Heart right ventricle (tissue), 16 donors: ENCODE data around the gene ZMIZ1. TPM values are rescaled to one million over a fixed set of nuclear protein-coding genes. Genes with fewer than 3 reads are reported as not detected.
A peak's percentile ranks its signal among the peaks of the same experiment; 100 is the strongest.

ENCODE experiments used
- ATAC-seq, 8 donors: fragments of 200-7000 bp; cut with Tn5 transposase; one replicate each; pipeline ENCODE4 v1.9.1; 2020; ENCODE audit warnings: mild to moderate bottlenecking in 8 of 8, moderate library complexity in 8 of 8, moderate number of reproducible peaks in 1 of 8
- DNase-seq, 2 donors: peaks; one replicate each; pipeline ENCODE4 v3.0.0-alpha.2; 2020
- H3K27ac ChIP-seq, 10 donors: fragments of 200-600 bp; sonication (generic) in 2 of 10; one replicate each; pipeline versions ENCODE4 v1.5.0 to v1.8.0; 2020 to 2022; ENCODE audit warnings: mild to moderate bottlenecking in 3 of 10
- H3K27me3 ChIP-seq, 7 donors: fragments of 200-600 bp; one replicate each; pipeline ENCODE4 v1.8.0; 2021 to 2022; ENCODE audit warnings: mild to moderate bottlenecking in 2 of 7
- H3K36me3 ChIP-seq, 9 donors: fragments of 200-600 bp; sonication (generic) in 1 of 9; one replicate each; pipeline versions ENCODE4 v1.5.0 to v1.8.0; 2020 to 2022; ENCODE audit warnings: mild to moderate bottlenecking in 2 of 9
- H3K4me1 ChIP-seq, 9 donors: fragments of 200-600 bp; sonication (generic) in 1 of 9; one replicate each; pipeline versions ENCODE4 v1.5.0 to v1.8.0; 2020 to 2022; ENCODE audit warnings: mild to moderate bottlenecking in 4 of 9
- H3K4me3 ChIP-seq, 10 donors: fragments of 200-600 bp; sonication (generic) in 2 of 10; one replicate each; pipeline versions ENCODE4 v1.5.0 to v1.8.0; 2020 to 2022; ENCODE audit warnings: mild to moderate bottlenecking in 7 of 10, moderate library complexity in 2 of 10
- H3K9me3 ChIP-seq, 11 donors: fragments of 200-600 bp in 10 of 11; sonication (generic) in 2 of 11; one replicate each; pipeline versions ENCODE4 v1.5.0 to v1.8.0; 2013 to 2022; ENCODE audit warnings: mild to moderate bottlenecking in 2 of 11, control low read depth in 1 of 11, moderate library complexity in 1 of 11
- CTCF ChIP-seq, 9 donors: fragments of 200-600 bp; sonication (generic) in 2 of 9; IDR thresholded peaks; one replicate each; pipeline versions ENCODE4 v1.5.0 to v1.8.0; 2021 to 2022; ENCODE audit warnings: antibody characterized with exemption in 9 of 9, mild to moderate bottlenecking in 5 of 9, moderate library complexity in 1 of 9
- WGBS, 2 donors: extraction: QIAGEN DNeasy Blood & Tissue Kit; methylation state at CpG; one replicate each; pipeline ENCODE4 v1.1.7; 2013; ENCODE audit warnings: inconsistent platforms in 1 of 2; 5-methylcytosine and 5-hydroxymethylcytosine counted together
- intact Hi-C, 10 donors: fragments of 100-400 bp; cut with DNase I; formaldehyde crosslinking; loops; one replicate each; pipeline versions ENCODE4 v1.11.1 to v1.14.2; 2022
- polyA plus RNA-seq, 2 donors: library from polyadenylated mRNA; stranded (reverse); fragments of 200-250 nt; gene quantifications; one replicate each; pipeline ENCODE4 v1.2.3, GENCODE V29; 2013
- total RNA-seq, 10 donors: library from RNA; stranded (reverse); fragmentation: NEBNext Ultra II Directional in 3 of 10; extraction: Animal tissue kit (Norgen Biotek cat#: 25700) in 3 of 10; gene quantifications; one replicate each; pipeline versions ENCODE4 v1.2.1 to v1.2.4, GENCODE V29; 2021 to 2023
- donor health status: Arrhythmogenic right ventricular cardiomyopathy.
- donor health status: ischemic (EF 13 %, LVEDD 7.1; RV severe dilation, severe dysfunction).
- donor health status: healthy with polysubstance abuse.
- donor health status: DM: no; HTN: yes; CAD: no.
- donor health status: DM: no; HTN: no; CAD: no.
- donor health status: ischemic (EF 25% LVEDD 6.9; RV normal size, moderate dysfunction).
- donor health status: ischemic (EF 25% LVEDD 5.7; RV mildly dilated, moderate dysfunction).
- donor health status: healthy.
- donor health status: DM: yes; HTN: yes; CAD: no.
- donor health status: Ischemic cardiomyopathy.
- donor health status: ischemic (EF 35%, LVEDD 5.7; RV mildly dilated, moderate dysfunction).
- donor health status: nonischemic (EF 11% LVEDD 7.7; RV severe dilation, severe dysfunction).
- donor health status: DM: yes; HTN: yes; CAD: no.
- donor health status: PGD.
- donor health status: ischemic (EF 29% LVEDD 5.4; RV normal size, mild dysfunction).
- donor health status: nonischemic (EF 23%, LVEDD 6.1; RV moderate dilation, normal function).

ZMIZ1 gene
- total and polyA plus RNA-seq, 12 donors = 24.2 to 61.5 (median 49.8) TPM

- WGBS, 2 donors = 29 to 34% methylated on average over 10 of the region's 10 CpGs
- H3K4me1 ChIP-seq = peaks cover 56 to 97% (median 86%) of the 10 kb centered on the region in 9 donors
- H3K36me3 ChIP-seq = peaks cover 0 to 46% (median 17%) of the 10 kb centered on the region in 9 donors
- intact Hi-C loops = loop anchor here in 3 of 10 donors (2.0 to 5.0 kb wide), 2 partner anchors 51 kb away; no protein-coding TSS in a partner anchor
- ATAC-seq (peak in 3 of 8 donors; percentile 3 to 15 (median 4)), DNase-seq (peak; percentile 48 to 63)
- H3K4me3 ChIP-seq = no peak overlapping the region
- no peaks in the 10 kb centered on the region for H3K9me3 ChIP-seq
- H3K27me3 ChIP-seq = no peaks in the 10 kb centered on the region
- no peak for TF ChIP-seq CTCF (IDR thresholded peaks at IDR 0.05)
- H3K27ac ChIP-seq = peak overlapping the region; percentile 73 to 93 (median 87)
Observed at GRCh38 chr10:79273604-79274003, 204.8 kb downstream of the ZMIZ1 start.

GRCh38 chr10:79274279-79275104, 205.7 kb downstream of the ZMIZ1 start:
- peaks cover 0 to 54% (median 17%) of the 10 kb centered on the region in 9 donors for H3K36me3 ChIP-seq
- no peak overlapping the region for H3K4me3 ChIP-seq
- no peaks in the 10 kb centered on the region for H3K9me3 ChIP-seq
- ATAC-seq (peak; percentile 79 to 92 (median 87)), DNase-seq (peak; percentile 83 to 87)
- intact Hi-C loops = loop anchor here in 4 of 10 donors (2.0 to 5.0 kb wide), 2 partner anchors 52 kb away; no protein-coding TSS in a partner anchor
- peak in 6 of 9 donors; percentile 10 to 41 (median 24) for TF ChIP-seq CTCF (IDR thresholded peaks at IDR 0.05)
- H3K27me3 ChIP-seq = no peaks in the 10 kb centered on the region
- H3K4me1 ChIP-seq = peaks cover 52 to 89% (median 80%) of the 10 kb centered on the region in 9 donors
- WGBS, 2 donors = 29 to 37% methylated on average over 32 of the region's 32 CpGs
- H3K27ac ChIP-seq = peak overlapping the region; percentile 73 to 93 (median 87)

GRCh38 chr10:79275105-79275430, 206.3 kb downstream of the ZMIZ1 start:
- intact Hi-C loops = loop anchor here in 3 of 10 donors (2.0 to 5.0 kb wide), 2 partner anchors 52 to 53 kb away; no protein-coding TSS in a partner anchor
- Histone ChIP-seq H3K4me3 (no peak overlapping the region), H3K4me1 (peaks cover 46 to 84% (median 74%) of the 10 kb centered on the region in 9 donors), H3K36me3 (peaks cover 0 to 55% (median 18%) of the 10 kb centered on the region in 9 donors), H3K27me3 (no peaks in the 10 kb centered on the region), H3K9me3 (no peaks in the 10 kb centered on the region), H3K27ac (peak overlapping the region; percentile 67 to 93 (median 87))
- no peak for ATAC-seq
- 20 to 40% methylated on average over 3 of the region's 3 CpGs for WGBS, 2 donors
- DNase-seq = no peak
- TF ChIP-seq CTCF (IDR thresholded peaks at IDR 0.05) = no peak

DNA sequence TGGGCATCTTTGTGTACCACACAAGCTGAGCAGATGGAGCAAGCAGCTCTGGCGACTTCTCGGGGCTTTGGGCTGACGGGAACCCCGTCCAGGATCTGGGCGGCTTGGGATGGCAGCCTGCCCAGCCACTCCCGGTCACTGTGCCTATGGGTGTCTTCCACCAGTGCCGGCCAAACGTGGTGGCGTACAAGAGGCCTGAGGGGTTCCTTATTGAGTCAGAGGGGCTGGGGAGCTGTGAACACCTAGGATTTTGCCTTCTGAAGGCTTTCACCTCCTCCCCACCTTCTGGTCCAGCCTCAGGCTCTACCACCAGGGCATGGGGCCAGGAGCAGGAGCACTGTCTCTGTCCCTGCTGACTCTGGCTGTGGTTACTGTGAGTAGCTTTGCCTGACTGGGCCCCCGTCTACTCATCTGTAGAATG, 206.7 kb downstream of the ZMIZ1 start:
- DNase-seq (peak; percentile 36 to 74), ATAC-seq (peak; percentile 9 to 48 (median 26))
- Histone ChIP-seq H3K4me1 (peaks cover 42 to 80% (median 70%) of the 10 kb centered on the region in 9 donors), H3K4me3 (no peak overlapping the region), H3K36me3 (peaks cover 0 to 59% (median 22%) of the 10 kb centered on the region in 9 donors), H3K27me3 (no peaks in the 10 kb centered on the region), H3K9me3 (no peaks in the 10 kb centered on the region), H3K27ac (peak overlapping the region; percentile 67 to 93 (median 87))
- intact Hi-C loops = loop anchor here in 3 of 10 donors (2.0 to 5.0 kb wide), 2 partner anchors 53 kb away; no protein-coding TSS in a partner anchor
- TF ChIP-seq CTCF (IDR thresholded peaks at IDR 0.05) = no peak
- 10 to 22% methylated on average over 10 of the region's 10 CpGs for WGBS, 2 donors
